Astrocyte of the spinal cord (primary cell): ENCODE results near the gene CASP10.
A peak's percentile ranks its signal among the peaks of the same experiment; 100 is the strongest.

Experiments
- DNase-seq: peaks from one replicate; pipeline ENCODE4 v3.0.0; 2011; ENCODE audit warnings: low read depth, low spot score
- H3K4me3 ChIP-seq: 2 replicates; pipeline ENCODE4 v1.5.1; 2011; ENCODE audit warnings: low read depth, mild to moderate bottlenecking, low read length, moderate library complexity
- CTCF ChIP-seq: IDR thresholded peaks from 2 replicates; pipeline ENCODE4 v1.5.1; 2012; ENCODE audit warnings: low read depth, mild to moderate bottlenecking, low read length, inconsistent platforms
- in situ Hi-C: cut with HindIII; loops from 2 replicates; pipeline ENCODE4 v1.10.0; 2017; ENCODE audit warnings: low sequenced_read_pairs

Gene CASP10

GRCh38 chr2:201254081-201254730 is 71.3 kb downstream of the CASP10 start:
- DNase-seq, result peak; percentile 39

DNA sequence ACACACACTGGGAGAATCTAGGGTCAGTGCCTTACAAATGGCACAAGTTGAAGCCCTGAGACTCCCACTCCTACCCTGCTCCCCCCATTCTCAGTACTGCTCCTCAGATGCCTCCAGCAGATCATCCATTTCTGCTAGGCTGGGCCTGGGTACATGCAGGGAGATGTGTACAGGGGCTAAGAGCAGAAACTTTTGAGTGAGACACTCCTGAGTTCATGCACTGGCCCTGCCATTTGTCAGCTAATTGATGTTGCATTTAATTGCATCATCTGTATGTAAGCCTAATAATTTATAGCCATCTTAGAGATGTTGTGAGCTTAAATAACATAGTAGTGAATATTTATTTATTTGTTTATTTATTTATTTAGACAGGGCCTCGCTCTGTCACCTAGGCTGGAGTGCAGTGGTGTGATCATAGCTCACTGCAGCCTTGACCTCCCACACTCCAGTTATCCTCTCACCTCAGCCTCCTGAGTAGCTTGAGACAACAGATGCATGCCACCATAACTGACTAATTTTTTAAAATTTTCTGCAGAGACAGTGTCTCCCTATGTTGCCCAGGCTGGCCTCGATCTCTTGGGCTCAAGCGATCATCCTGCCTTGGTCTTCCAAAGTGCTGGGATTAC is 72.6 kb downstream of the CASP10 start:
- no peak for DNase-seq
- in situ Hi-C loops, result no loop called here
- TF ChIP-seq CTCF, result no peak
- no peak overlapping the region for H3K4me3 ChIP-seq

More at GRCh38 chr2:201254081-201254730, 71.3 kb downstream of the CASP10 start:
- TF ChIP-seq CTCF, result no peak
- in situ Hi-C loops, result no loop called here
- no peak overlapping the region for H3K4me3 ChIP-seq

- no peak for DNase-seq
- no peak overlapping the region for H3K4me3 ChIP-seq
- no peak for TF ChIP-seq CTCF
- in situ Hi-C loops, result no loop called here
Measured at GRCh38 chr2:201256082-201256481, 73.1 kb downstream of the CASP10 start.

GRCh38 chr2:201257381-201257955 is 74.5 kb downstream of the CASP10 start:
- no peak for TF ChIP-seq CTCF
- in situ Hi-C loops, result no loop called here
- peak; percentile 18 for DNase-seq
- peak overlapping the region; percentile 66 for H3K4me3 ChIP-seq

- in situ Hi-C loops, result no loop called here
- peak; percentile 92 for DNase-seq
- H3K4me3 ChIP-seq, result peak overlapping the region; percentile 66
- TF ChIP-seq CTCF, result no peak
Measured at GRCh38 chr2:201257956-201258665, 75.2 kb downstream of the CASP10 start.
